SK-N-SH treated with all-trans-retinoic acid at 6 μM for 48 hours (cell line): ENCODE results near the gene CD96.
"Not testable (repeated sequence)": the region's sequence is repeated elsewhere in the genome, so short reads cannot be mapped to it uniquely, and the experiment has no call there.

ENCODE experiments used
- ATAC-seq: fragments of 200-7000 bp; cut with Tn5 transposase; 3 replicates; pipeline ENCODE4 v1.9.1; 2020; ENCODE audit warnings: mild to moderate bottlenecking, moderate library complexity
- BACH2 ChIP-seq: fragments of 250-450 bp; sonication (Bioruptor Pico); IDR thresholded peaks from 2 replicates; pipeline ENCODE4 v1.9.0; 2021; ENCODE audit warnings: mild to moderate bottlenecking, borderline replicate concordance
- CSDC2 ChIP-seq: fragments of 250-450 bp; sonication (Bioruptor Pico); IDR thresholded peaks from 2 replicates; pipeline ENCODE4 v1.5.0; 2020; ENCODE audit warnings: mild to moderate bottlenecking, moderate library complexity
- ESRRG ChIP-seq: fragments of 250-450 bp; sonication (Bioruptor Pico); IDR thresholded peaks from 2 replicates; pipeline ENCODE4 v1.6.1; 2021; ENCODE audit warnings: mild to moderate bottlenecking
- GLIS3 ChIP-seq: fragments of 250-450 bp; sonication (Bioruptor Pico); IDR thresholded peaks from 2 replicates; pipeline ENCODE4 v1.5.0; 2020; ENCODE audit warnings: mild to moderate bottlenecking, moderate library complexity
- ISL1 ChIP-seq: fragments of 250-450 bp; sonication (Bioruptor Pico); IDR thresholded peaks from 2 replicates; pipeline ENCODE4 v2.1.2; 2022; ENCODE audit warnings: mild to moderate bottlenecking, moderate library complexity
- OSR1 ChIP-seq: fragments of 250-450 bp; sonication (Bioruptor Pico); IDR thresholded peaks from 2 replicates; pipeline ENCODE4 v1.8.0; 2022; ENCODE audit warnings: moderate library complexity, mild to moderate bottlenecking, inconsistent platforms
- PATZ1 ChIP-seq: fragments of 250-450 bp; sonication (Bioruptor Pico); IDR thresholded peaks from 2 replicates; pipeline ENCODE4 v1.8.0; 2020; ENCODE audit warnings: mild to moderate bottlenecking, moderate library complexity, borderline replicate concordance
- PPARA ChIP-seq: fragments of 250-450 bp; sonication (Bioruptor Pico); IDR thresholded peaks from 2 replicates; pipeline ENCODE4 v1.5.0; 2020; ENCODE audit warnings: mild to moderate bottlenecking, borderline replicate concordance
- RARB ChIP-seq: fragments of 250-450 bp; sonication (Bioruptor Pico); IDR thresholded peaks from 2 replicates; pipeline ENCODE4 v1.8.0; 2021; ENCODE audit warnings: mild to moderate bottlenecking, moderate library complexity
- SNAI2 ChIP-seq: fragments of 250-450 bp; sonication (Bioruptor Pico); IDR thresholded peaks from 2 replicates; pipeline ENCODE4 v1.5.0; 2020; ENCODE audit warnings: mild to moderate bottlenecking, moderate library complexity
- TCF4 ChIP-seq: fragments of 250-450 bp; sonication (Bioruptor Pico); IDR thresholded peaks from 2 replicates; pipeline ENCODE4 v1.8.0; 2021; ENCODE audit warnings: mild to moderate bottlenecking, moderate library complexity, borderline replicate concordance
- TOX ChIP-seq: fragments of 250-450 bp; sonication (Bioruptor Pico); IDR thresholded peaks from 2 replicates; pipeline ENCODE4 v1.8.0; 2021; ENCODE audit warnings: mild to moderate bottlenecking, moderate library complexity, borderline replicate concordance
- TSHZ2 ChIP-seq: fragments of 250-450 bp; sonication (Bioruptor Pico); IDR thresholded peaks from 2 replicates; pipeline ENCODE4 v1.5.0; 2020; ENCODE audit warnings: mild to moderate bottlenecking, moderate library complexity
- ZC3H10 ChIP-seq: fragments of 250-450 bp; sonication (Bioruptor Pico); IDR thresholded peaks from 2 replicates; pipeline ENCODE4 v1.5.1; 2021; ENCODE audit warnings: mild to moderate bottlenecking, moderate library complexity
- ZFP3 ChIP-seq: fragments of 250-450 bp; sonication (Bioruptor Pico); IDR thresholded peaks from 2 replicates; pipeline ENCODE4 v1.5.0; 2020; ENCODE audit warnings: mild to moderate bottlenecking, moderate library complexity
- ZNF565 ChIP-seq: fragments of 450-650 bp; formaldehyde crosslinking; conservative IDR thresholded peaks from 2 replicates; pipeline ENCODE4 v1.5.0; 2020; ENCODE audit warnings: low read depth, mild to moderate bottlenecking, moderate library complexity
- ZNF70 ChIP-seq: fragments of 450-650 bp; formaldehyde crosslinking; IDR thresholded peaks from 2 replicates; pipeline ENCODE4 v1.5.0; 2020; ENCODE audit warnings: mild to moderate bottlenecking, moderate library complexity
- ZNF8 ChIP-seq: fragments of 450-650 bp; formaldehyde crosslinking; IDR thresholded peaks from 2 replicates; pipeline ENCODE4 v1.5.0; 2020; ENCODE audit warnings: mild to moderate bottlenecking, moderate library complexity
- TF ChIP-seq, protein P1 (sequence below): fragments of 250-450 bp; sonication (Bioruptor Pico); IDR thresholded peaks from 2 replicates; pipeline ENCODE4 v1.5.1; 2021; ENCODE audit warnings: mild to moderate bottlenecking, moderate library complexity
- TF ChIP-seq, protein P2 (sequence below): fragments of 250-450 bp; sonication (Bioruptor Pico); IDR thresholded peaks from 2 replicates; pipeline ENCODE4 v1.5.1; 2020; ENCODE audit warnings: low read depth, mild to moderate bottlenecking, moderate library complexity
- TF ChIP-seq, protein P3 (sequence below): fragments of 250-450 bp; sonication (Bioruptor Pico); IDR thresholded peaks from 2 replicates; pipeline ENCODE4 v1.8.0; 2021; ENCODE audit warnings: low read depth, mild to moderate bottlenecking, moderate library complexity, borderline replicate concordance

The CD96 gene

GRCh38 chr3:111627092-111627491 is 85.1 kb downstream of the CD96 start:
- no peak for ATAC-seq
- TF ChIP-seq ZFP3 (CRISPR knock-in tag) (no peak), TCF4 (CRISPR knock-in tag) (no peak), ZNF70 (CRISPR knock-in tag) (no peak), PATZ1 (no peak), CSDC2 (CRISPR knock-in tag) (no peak), ZNF8 (CRISPR knock-in tag) (no peak), ZC3H10 (CRISPR knock-in tag) (no peak)
- TF ChIP-seq, protein P1, sequence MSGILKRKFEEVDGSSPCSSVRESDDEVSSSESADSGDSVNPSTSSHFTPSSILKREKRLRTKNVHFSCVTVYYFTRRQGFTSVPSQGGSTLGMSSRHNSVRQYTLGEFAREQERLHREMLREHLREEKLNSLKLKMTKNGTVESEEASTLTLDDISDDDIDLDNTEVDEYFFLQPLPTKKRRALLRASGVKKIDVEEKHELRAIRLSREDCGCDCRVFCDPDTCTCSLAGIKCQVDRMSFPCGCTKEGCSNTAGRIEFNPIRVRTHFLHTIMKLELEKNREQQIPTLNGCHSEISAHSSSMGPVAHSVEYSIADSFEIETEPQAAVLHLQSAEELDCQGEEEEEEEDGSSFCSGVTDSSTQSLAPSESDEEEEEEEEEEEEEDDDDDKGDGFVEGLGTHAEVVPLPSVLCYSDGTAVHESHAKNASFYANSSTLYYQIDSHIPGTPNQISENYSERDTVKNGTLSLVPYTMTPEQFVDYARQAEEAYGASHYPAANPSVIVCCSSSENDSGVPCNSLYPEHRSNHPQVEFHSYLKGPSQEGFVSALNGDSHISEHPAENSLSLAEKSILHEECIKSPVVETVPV (CRISPR knock-in tag), result no peak

DNA sequence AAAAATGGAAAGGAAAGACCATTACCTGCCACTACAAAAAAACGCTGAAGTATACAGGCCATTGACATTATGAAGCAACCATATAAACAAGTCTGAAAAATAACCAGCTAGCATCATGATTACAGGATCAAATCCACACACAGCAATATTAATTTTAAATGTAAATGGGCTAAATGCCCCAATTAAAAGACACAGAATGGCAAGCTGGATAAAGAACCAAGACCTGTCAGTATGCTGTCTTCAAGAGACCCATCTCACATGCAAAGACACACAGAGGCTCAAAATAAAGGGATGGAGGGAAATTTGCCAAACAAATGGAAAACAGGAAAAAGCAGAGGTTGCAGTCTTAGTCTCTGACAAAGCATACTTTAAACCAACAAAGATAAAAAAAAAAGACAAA is 87.0 kb downstream of the CD96 start:
- ATAC-seq, result not testable (repeated sequence)

DNA sequence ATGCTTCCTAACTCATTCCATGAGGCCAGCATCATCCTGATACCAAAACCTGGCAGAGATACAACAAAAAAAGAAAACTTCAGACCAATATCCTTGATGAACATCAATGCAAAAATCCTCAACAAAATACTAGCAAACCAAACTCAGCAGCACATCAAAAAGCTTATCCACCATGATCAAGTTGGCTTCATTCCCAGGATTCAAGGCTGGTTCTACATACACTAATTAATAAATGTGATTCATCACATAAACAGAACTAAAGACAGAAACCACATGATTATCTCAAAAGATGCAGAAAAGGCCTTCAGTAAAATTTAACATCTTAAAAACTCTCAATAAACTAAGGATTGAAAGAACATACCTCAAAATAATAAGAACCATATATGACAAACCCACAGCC is 88.6 kb downstream of the CD96 start:
- not testable (repeated sequence) for ATAC-seq

- no peak for ATAC-seq
- TF ChIP-seq SNAI2 (CRISPR knock-in tag) (no peak), ZFP3 (CRISPR knock-in tag) (no peak), PPARA (no peak), GLIS3 (CRISPR knock-in tag) (no peak), TCF4 (CRISPR knock-in tag) (no peak), ISL1 (CRISPR knock-in tag) (no peak), ZC3H10 (CRISPR knock-in tag) (no peak), ESRRG (CRISPR knock-in tag) (no peak), ZNF70 (CRISPR knock-in tag) (no peak), ZNF565 (no peak), TSHZ2 (no peak)
- TF ChIP-seq, protein P2, sequence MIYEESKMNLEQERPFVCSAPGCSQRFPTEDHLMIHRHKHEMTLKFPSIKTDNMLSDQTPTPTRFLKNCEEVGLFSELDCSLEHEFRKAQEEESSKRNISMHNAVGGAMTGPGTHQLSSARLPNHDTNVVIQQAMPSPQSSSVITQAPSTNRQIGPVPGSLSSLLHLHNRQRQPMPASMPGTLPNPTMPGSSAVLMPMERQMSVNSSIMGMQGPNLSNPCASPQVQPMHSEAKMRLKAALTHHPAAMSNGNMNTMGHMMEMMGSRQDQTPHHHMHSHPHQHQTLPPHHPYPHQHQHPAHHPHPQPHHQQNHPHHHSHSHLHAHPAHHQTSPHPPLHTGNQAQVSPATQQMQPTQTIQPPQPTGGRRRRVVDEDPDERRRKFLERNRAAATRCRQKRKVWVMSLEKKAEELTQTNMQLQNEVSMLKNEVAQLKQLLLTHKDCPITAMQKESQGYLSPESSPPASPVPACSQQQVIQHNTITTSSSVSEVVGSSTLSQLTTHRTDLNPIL, result no peak
Measured at GRCh38 chr3:111635403-111635802, 93.4 kb downstream of the CD96 start.

DNA sequence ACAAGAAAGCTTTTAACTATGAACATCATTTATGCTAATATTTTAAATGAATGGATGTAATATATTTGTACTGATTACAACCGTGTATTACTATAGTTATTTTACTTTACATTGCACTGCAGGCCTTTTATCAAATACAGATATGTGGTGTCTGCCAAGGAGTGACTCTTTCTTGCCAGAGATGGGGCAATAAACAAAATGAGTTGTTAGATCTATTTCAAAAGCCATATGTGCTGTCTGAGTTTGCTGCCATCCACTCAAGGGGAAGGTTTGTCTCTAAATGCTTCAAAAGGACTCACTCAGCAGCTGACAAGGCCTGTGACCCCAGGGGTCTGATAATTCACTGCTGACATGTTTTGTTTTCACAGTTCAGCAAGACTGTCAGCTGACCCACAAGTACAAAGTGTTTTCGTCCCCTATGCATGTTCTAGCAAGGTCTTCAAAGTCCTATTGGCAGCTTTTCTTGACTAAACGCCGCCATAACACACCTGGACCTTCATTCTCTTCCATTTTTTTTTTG is 94.4 kb downstream of the CD96 start:
- ATAC-seq, result no peak
- TF ChIP-seq, protein P2, result no peak
- no peak for TF ChIP-seq BACH2 (CRISPR knock-in tag)
- TF ChIP-seq RARB (CRISPR knock-in tag), result no peak
- no peak for TF ChIP-seq TOX
- no peak for TF ChIP-seq OSR1 (CRISPR knock-in tag)
- TF ChIP-seq PPARA, result no peak
- TF ChIP-seq, protein P3, sequence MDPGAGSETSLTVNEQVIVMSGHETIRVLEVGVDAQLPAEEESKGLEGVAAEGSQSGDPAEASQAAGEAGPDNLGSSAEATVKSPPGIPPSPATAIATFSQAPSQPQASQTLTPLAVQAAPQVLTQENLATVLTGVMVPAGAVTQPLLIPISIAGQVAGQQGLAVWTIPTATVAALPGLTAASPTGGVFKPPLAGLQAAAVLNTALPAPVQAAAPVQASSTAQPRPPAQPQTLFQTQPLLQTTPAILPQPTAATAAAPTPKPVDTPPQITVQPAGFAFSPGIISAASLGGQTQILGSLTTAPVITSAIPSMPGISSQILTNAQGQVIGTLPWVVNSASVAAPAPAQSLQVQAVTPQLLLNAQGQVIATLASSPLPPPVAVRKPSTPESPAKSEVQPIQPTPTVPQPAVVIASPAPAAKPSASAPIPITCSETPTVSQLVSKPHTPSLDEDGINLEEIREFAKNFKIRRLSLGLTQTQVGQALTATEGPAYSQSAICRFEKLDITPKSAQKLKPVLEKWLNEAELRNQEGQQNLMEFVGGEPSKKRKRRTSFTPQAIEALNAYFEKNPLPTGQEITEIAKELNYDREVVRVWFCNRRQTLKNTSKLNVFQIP (CRISPR knock-in tag), result no peak
